Measurements from ENCODE around the gene SLC22A23.

- TF ChIP-seq, protein P1, sequence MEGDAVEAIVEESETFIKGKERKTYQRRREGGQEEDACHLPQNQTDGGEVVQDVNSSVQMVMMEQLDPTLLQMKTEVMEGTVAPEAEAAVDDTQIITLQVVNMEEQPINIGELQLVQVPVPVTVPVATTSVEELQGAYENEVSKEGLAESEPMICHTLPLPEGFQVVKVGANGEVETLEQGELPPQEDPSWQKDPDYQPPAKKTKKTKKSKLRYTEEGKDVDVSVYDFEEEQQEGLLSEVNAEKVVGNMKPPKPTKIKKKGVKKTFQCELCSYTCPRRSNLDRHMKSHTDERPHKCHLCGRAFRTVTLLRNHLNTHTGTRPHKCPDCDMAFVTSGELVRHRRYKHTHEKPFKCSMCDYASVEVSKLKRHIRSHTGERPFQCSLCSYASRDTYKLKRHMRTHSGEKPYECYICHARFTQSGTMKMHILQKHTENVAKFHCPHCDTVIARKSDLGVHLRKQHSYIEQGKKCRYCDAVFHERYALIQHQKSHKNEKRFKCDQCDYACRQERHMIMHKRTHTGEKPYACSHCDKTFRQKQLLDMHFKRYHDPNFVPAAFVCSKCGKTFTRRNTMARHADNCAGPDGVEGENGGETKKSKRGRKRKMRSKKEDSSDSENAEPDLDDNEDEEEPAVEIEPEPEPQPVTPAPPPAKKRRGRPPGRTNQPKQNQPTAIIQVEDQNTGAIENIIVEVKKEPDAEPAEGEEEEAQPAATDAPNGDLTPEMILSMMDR (IDR thresholded peaks at IDR 0.05; ENCODE audit: low read depth, low read length, poor library complexity, severe bottlenecking): no peak
- TF ChIP-seq EZH2phosphoT487 (IDR thresholded peaks at IDR 0.05; ENCODE audit: borderline replicate concordance, low read length): no peak
Measured at GRCh38 chr6:3440911-3441310, 15.9 kb downstream of the SLC22A23 start.

Measured in DOHH2 (cell line).